Body of pancreas (tissue), 4 donors: Measurements from ENCODE around the gene MISP. TPM values are rescaled to one million over a fixed set of nuclear protein-coding genes. Genes with fewer than 3 reads are reported as not detected.
"Not testable (repeated sequence)": the region's sequence is repeated elsewhere in the genome, so short reads cannot be mapped to it uniquely, and the experiment has no call there.

Experiments
- ATAC-seq: fragments of 150-250 bp; one replicate; pipeline ENCODE4 v1.9.1; 2016
- DNase-seq, 4 donors: peaks; one replicate each; pipeline ENCODE4 v3.0.0-alpha.2; 2019
- H3K27ac ChIP-seq, 4 donors: fragments of 200-600 bp; sonication (generic); 1 replicate in 3 of 4; 2 replicates in 1 of 4; pipeline versions ENCODE4 v1.5.1 to v1.6.1; 2016 to 2019; ENCODE audit warnings: mild to moderate bottlenecking in 1 of 4, mixed read lengths in 1 of 4, moderate library complexity in 1 of 4
- H3K27me3 ChIP-seq, 2 donors: fragments of 200-600 bp; sonication (generic); one replicate each; pipeline ENCODE4 v1.6.0; 2016; ENCODE audit warnings: mild to moderate bottlenecking in 1 of 2
- H3K36me3 ChIP-seq, 2 donors: fragments of 200-600 bp; sonication (generic); replicated peaks in 1 of 2; 2 replicates each; pipeline ENCODE4 v1.5.1; 2016; ENCODE audit warnings: low read depth in 2 of 2; ENCODE audit not compliant: insufficient read depth in 1 of 2
- H3K4me1 ChIP-seq: fragments of 200-600 bp; sonication (generic); one replicate; pipeline ENCODE4 v1.6.0; 2016
- H3K4me3 ChIP-seq, 2 donors: fragments of 200-600 bp; sonication (generic); 1 replicate in 1 of 2; 2 replicates in 1 of 2; pipeline ENCODE4 v1.5.1; 2016 to 2019
- H3K9me3 ChIP-seq, 3 donors: fragments of 200-600 bp; sonication (generic); 1 replicate in 2 of 3; 2 replicates in 1 of 3; pipeline ENCODE4 v1.5.1; 2016
- CTCF ChIP-seq, 7 experiments: fragments of 450-650 bp in 4 of 7; fragments of 200-600 bp in 3 of 7; sonication (generic) in 3 of 7; IDR thresholded peaks; one replicate each; pipeline ENCODE4 v1.5.1; 2016 to 2019; ENCODE audit warnings: antibody characterized with exemption in 7 of 7
- POLR2A ChIP-seq, 3 donors: fragments of 450-650 bp; IDR thresholded peaks; one replicate each; pipeline ENCODE4 v1.6.1; 2016; ENCODE audit warnings: antibody characterized with exemption in 3 of 3, mild to moderate bottlenecking in 2 of 3
- WGBS, 2 donors: methylation state at CpG; one replicate each; pipeline ENCODE4 v1.1.5; 2017; 5-methylcytosine and 5-hydroxymethylcytosine counted together
- intact Hi-C: fragments of 100-400 bp; cut with DNase I; formaldehyde crosslinking; loops from one replicate; pipeline ENCODE4 v1.15.1; 2023
- total RNA-seq, 2 donors: library from RNA; depleted of rRNA; stranded (reverse); fragments of >200 nt; gene quantifications; one replicate each; pipeline ENCODE4 v1.1.0, GENCODE V29; 2016

Gene MISP
- total RNA-seq, 2 donors from 2014 or later = 0.99 to 3.4 TPM

DNA sequence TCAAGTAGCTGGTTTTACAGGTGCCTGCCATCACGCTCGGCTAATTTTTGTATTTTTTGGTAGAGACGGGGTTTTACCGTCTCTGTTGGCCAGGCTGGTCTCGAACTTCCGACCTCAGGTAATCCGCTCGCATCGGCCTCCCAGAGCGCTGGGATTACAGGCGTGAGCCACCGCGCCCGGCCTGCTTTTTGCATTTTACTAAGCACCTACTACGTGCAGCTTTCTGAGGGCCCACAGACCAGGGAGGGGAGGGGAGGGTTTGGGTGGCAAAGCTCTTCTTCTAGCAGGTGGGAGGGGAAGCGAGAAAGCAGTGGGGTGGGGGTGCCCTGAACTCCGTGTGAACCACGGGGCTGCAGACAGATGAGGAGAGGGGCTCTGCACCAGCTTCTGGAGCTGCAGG, 27.2 kb upstream of the MISP start:
- intact Hi-C loops = no loop called here
- WGBS, 2 donors = 77 to 83% methylated on average over 16 to 18 of the region's 18 CpGs
- no peak overlapping the region for H3K4me3 ChIP-seq
- H3K27ac ChIP-seq = no peak overlapping the region
- no peak for DNase-seq
- H3K4me1 ChIP-seq = peaks cover 11% of the 10 kb centered on the region
- no peaks in the 10 kb centered on the region for H3K9me3 ChIP-seq
- no peak for TF ChIP-seq CTCF (IDR thresholded peaks at IDR 0.05)
- no peak for TF ChIP-seq POLR2A (IDR thresholded peaks at IDR 0.05)
- ATAC-seq = no peak
- H3K36me3 ChIP-seq = no peaks in the 10 kb centered on the region
- peaks cover 0 to 7% of the 10 kb centered on the region in 2 donors for H3K27me3 ChIP-seq

DNA sequence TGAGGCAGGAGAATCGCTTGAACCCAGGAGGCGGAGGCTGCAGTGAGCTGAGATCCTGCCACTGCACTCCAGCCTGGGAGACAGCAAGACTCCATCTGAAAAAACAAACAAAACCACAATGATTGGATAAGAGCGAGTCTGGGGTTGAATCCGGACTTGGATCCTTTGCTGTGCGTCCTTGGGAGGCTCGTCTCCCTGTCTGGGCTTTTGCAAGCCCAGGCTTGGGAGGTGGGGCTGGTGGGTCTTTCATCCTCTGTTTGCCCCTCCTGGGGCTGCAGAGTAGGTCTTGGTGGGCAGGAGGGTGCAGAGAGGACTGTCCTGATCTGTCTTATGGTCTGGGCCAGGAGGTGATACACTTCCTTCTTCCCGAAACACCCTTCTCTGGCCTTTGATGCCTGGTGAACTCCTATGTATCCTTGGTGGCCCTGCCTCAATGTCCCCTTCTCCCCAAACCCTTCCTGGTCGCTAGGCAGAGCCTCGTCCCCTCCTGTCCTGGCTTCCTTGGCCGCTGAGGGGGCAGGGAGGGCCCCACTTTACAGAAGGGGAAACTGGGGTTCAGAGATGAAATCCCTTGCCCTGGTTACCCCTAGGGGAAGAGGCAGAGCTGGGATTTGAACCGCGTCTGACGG, 25.3 kb upstream of the MISP start:
- ATAC-seq = no peak
- intact Hi-C loops = no loop called here

DNA sequence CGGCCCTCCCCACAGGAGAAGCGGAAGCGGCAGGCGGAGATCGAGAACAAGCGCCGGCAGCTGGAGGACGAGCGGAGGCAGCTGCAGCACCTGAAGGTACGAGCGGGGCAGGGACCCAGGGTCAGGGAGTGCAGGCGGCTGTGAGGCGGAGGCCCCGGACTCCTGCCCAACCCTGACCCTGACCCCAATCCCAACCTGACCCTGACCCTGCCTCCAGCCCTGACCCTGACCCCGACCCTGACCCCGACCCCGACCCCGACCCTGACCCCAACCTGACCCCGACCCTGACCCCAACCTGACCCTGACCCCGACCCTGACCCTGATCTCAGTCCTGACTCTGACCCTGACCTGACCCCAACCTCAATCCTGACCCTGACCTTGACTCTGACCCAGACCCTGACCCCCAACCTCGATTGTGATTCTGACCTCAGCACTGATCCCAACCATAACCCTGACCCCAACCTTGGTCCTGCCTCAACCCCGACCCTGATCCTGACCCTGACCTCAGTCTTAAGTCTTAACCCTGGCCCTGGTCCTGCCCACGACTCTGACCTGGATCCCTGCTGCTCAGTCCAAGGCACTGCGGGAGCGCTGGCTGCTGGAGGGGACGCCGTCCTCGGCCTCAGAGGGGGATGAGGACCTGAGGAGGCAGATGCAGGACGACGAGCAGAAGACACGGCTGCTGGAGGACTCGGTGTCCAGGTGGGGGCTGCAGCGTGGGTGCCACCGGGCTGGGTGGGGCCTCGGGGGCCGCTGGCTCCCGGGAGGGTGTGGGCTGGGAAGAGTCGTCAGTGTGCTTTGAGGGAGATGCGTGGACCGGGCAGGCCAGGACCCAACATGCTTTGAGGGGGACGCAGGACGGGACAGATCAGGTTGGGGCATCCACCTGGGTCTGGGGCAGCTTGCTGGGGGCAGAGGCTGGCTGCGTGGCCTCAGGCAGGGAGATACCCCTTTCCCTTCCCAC, 23.6 kb upstream of the MISP start:
- WGBS, 2 donors = 73 to 78% methylated on average over 31 to 33 of the region's 43 CpGs
- DNase-seq (no peak), ATAC-seq (peak; percentile 15)
- H3K27me3 ChIP-seq = peaks cover 0 to 7% of the 10 kb centered on the region in 2 donors
- intact Hi-C loops = no loop called here
- H3K4me3 ChIP-seq = no peak overlapping the region
- H3K9me3 ChIP-seq = no peaks in the 10 kb centered on the region
- H3K4me1 ChIP-seq = no peaks in the 10 kb centered on the region
- no peaks in the 10 kb centered on the region for H3K36me3 ChIP-seq
- peak overlapping the region in 2 of 4 donors; percentile 49 to 55 for H3K27ac ChIP-seq
- no peak for TF ChIP-seq POLR2A (IDR thresholded peaks at IDR 0.05)
- TF ChIP-seq CTCF (IDR thresholded peaks at IDR 0.05) = no peak

More for the DNA sequence above, 25.3 kb upstream of the MISP start:
- DNase-seq = no peak
- no peaks in the 10 kb centered on the region for H3K36me3 ChIP-seq
- 63 to 66% methylated on average over 4 to 8 of the region's 13 CpGs for WGBS, 2 donors
- no peak overlapping the region for H3K4me3 ChIP-seq
- H3K4me1 ChIP-seq = no peaks in the 10 kb centered on the region
- no peak for TF ChIP-seq CTCF (IDR thresholded peaks at IDR 0.05)
- TF ChIP-seq POLR2A (IDR thresholded peaks at IDR 0.05) = no peak
- no peaks in the 10 kb centered on the region for H3K9me3 ChIP-seq
- peaks cover 0 to 7% of the 10 kb centered on the region in 2 donors for H3K27me3 ChIP-seq
- no peak overlapping the region for H3K27ac ChIP-seq

DNA sequence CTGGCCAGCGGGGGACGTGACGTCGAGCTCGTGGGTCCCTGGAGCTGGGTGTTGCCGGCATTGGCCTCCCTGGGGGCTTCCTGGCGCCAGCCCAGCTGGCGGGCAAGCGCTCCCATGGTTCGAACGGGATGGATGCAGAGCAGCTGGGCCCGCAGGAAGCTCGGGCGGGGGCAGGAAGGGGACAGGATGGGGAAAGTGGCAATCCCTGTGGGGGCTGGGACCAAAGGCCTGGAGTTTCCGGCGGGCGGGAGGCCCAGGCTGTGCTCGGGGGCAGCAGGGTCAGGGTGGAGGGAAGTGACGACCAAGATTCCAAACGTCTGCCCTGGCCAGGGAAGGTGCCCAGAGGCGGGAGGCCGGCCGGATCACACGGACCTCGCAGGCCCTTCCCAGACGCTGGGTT, 22.9 kb upstream of the MISP start:
- peak overlapping the region in 2 of 4 donors; percentile 49 to 55 for H3K27ac ChIP-seq
- TF ChIP-seq POLR2A (IDR thresholded peaks at IDR 0.05) (no peak), CTCF (IDR thresholded peaks at IDR 0.05) (no peak)
- ATAC-seq (peak; percentile 54), DNase-seq (peak in 1 of 4 donors; percentile 27)
- intact Hi-C loops = no loop called here
- no peaks in the 10 kb centered on the region for H3K36me3 ChIP-seq
- H3K4me1 ChIP-seq = no peaks in the 10 kb centered on the region
- no peaks in the 10 kb centered on the region for H3K9me3 ChIP-seq
- H3K4me3 ChIP-seq = no peak overlapping the region
- 61 to 70% methylated on average over 13 to 26 of the region's 26 CpGs for WGBS, 2 donors
- peaks cover 0 to 7% of the 10 kb centered on the region in 2 donors for H3K27me3 ChIP-seq

GRCh38 chr19:729564-729963, 21.3 kb upstream of the MISP start:
- H3K4me3 ChIP-seq, H3K27me3 ChIP-seq, H3K27ac ChIP-seq, intact Hi-C loops, H3K9me3 ChIP-seq, H3K36me3 ChIP-seq, DNase-seq, ATAC-seq, H3K4me1 ChIP-seq: not testable (repeated sequence)
- 82 to 89% methylated on average over 11 to 15 of the region's 15 CpGs for WGBS, 2 donors
